Measurements from ENCODE around the gene PITRM1.
"Not testable (repeated sequence)": the region's sequence is repeated elsewhere in the genome, so short reads cannot be mapped to it uniquely, and the experiment has no call there.

PITRM1 gene

DNA sequence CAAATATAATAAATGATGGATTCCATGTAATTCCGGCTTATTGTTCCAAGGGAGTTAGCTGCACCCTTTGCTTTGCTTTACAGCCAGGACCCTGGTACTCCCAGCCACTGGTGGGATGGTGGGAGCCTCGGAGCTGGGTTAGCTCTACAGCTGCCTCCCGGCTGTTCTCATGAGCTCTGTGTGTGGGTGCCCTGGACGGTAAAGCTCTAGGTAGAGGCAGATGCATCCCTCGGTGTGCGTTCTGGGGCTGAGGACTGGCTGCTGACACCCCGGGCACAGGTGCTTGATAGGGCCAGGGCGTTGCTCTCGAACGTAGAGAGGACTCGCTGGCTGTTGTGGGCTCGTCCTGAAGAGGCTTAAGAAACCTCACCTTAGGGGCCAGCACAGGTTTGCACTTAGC, 55.1 kb downstream of the PITRM1 start:
- no peak for DNase-seq

DNA sequence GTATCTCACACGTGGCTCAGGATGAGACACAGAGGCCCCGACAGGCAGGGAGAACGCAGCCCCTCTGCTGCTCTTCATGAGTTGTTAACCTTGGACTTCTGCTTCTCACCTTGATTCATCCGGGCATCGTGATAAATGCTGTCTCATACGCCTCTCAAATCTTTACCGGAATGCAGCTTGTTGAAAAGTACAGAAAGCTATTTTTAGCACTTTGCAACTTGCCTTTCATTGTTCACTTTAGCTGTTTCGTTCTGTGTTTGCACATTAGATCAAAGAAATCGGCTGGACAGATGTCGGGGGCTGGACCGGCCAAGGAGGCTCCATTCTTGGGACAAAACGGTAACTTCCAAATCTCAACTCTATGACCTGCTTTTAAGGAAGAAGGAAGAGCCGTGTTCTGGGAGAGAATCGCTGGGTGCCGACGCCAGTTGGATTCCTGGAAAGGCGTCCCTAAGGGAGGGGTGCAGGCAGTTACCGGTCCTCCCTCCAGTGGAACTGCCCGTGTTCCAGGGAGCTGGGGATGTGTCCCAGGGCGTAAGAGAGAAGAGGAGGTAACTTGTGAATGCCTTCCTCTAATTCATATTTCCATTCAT, 56.0 kb downstream of the PITRM1 start:
- no peak for DNase-seq

DNA sequence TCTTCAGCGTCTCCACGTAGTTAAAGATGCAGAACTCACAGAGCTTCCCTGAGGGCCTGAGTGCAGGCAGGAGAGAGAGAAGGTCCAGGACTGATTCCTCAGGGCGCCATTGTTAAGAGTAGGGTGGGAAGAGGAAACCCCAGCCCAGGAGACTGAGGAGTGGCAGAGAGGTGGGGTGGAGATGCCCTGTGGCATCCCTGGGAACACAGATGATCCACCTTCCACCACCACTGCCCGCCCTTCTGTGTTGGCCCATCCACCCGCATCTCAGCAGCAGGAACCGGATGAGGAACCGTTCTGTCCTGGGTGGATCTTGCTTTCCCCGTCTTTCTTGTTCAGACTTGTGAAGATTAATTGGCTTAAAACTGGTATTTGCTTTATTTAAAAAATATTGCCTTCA, 56.9 kb downstream of the PITRM1 start:
- DNase-seq = no peak

DNA sequence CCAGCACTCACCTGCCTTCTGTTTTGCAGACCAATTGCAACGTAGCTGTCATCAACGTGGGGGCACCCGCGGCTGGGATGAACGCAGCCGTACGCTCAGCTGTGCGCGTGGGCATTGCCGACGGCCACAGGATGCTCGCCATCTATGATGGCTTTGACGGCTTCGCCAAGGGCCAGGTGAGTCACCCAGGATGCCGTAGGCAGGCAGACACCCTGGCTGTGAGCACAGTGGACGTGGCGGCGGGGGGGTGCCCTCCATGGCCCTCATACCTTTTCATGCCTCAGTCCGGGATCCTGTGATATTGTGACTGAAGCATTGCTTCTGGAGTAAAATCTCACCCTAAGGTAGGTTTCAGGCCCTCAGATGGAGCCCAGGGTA, 59.2 kb downstream of the PITRM1 start:
- no peak for DNase-seq

DNA sequence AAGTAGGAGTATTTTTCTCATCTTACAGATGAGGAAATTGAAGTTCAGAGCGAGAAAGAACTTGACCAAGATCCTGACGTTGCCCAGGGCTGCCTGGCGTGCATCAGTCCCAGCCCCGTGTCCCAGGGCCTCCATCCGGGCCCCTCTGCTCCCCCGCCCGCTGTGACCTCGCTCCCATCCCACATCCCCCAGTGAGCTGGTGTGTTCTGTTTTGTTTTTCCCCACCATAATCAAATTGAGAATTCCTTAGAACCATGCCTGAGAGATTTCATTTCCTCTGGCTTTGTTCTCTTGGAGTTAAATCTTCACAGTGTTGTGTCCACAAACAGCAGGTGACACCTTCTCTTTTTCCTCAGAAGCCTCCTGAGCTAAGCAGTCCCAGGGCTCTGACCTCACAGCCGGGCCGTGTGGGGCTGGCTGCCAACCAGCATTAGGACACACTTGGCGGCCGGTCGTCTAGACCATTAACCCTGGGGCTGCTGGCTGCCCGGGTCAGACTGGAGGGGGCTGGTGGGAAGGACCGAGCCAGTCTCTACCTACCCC, 60.9 kb downstream of the PITRM1 start:
- no peak for DNase-seq

DNA sequence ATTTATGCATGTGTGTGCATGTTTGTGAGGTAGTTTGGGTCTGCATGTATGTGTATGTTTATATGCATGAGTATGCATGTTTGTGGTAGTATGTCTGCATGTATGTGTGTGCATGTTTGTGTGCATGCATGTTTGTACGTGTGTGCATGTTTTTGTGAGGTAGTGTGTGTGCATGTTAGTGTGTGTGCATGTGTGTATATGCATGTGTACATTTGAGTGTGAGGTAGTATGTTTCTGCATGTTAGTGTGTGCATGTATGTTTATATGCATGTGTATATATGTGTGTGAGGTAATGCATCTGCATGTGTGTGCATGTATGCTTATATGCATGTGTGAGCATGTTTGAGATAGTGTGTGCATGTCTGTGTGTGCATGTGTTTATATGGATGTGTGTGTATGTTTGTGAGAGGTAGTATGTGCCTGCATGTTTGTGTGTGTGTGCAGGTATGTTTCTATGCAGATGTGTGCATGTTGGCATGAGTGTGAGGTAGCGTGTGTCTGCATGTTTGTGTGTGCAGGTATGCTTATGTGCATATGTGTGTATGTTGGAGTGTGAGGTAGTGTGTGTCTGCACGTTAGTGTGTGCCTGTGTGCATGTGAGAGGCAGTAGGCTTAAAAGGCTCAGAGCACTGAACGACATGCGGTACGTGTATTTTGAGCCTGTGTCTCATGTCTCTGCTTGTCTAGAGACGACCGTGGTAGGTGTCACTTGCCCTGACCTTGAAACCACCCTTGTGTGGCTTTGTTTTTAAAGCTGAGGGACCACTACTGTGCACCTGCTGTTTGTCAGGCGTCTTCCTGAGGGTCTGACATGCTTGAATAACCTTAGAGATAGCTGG, 61.6 kb downstream of the PITRM1 start:
- no peak for DNase-seq

DNA sequence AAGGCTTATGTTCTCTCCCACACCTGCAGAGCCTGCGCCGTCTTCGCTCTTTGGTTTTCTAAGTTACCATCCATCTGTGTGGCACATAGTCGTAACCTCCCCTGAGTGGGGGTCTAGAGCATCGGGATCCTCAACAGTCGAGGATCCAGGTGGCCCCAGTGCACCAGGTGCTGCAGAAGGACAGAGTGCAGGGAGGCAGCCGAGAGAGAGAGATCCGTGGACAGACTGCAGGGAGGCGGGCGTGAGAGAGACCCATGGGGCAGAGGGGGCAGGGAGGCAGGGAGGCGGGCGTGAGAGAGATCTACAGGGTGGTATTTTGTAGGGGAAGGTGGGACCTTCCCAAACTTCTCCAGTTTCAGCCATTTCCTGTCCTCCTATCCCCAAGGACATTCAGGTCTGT, 62.9 kb downstream of the PITRM1 start:
- DNase-seq = no peak

DNA sequence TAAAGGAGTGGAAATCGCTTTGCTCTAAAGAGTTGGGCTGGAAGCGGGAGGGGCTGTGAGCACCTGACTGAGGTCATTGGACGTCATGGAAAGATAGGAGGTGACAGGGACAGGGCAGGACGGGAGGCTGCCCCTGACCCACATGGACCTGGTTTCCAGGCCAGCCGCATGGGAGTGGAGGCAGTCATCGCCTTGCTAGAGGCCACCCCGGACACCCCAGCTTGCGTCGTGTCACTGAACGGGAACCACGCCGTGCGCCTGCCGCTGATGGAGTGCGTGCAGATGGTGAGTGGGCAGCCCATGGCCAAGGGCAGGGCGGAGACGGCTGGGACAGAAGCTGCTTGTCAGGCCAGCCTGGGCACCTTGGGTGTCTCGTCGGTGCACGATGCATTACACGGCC, 63.4 kb downstream of the PITRM1 start:
- DNase-seq = no peak

DNA sequence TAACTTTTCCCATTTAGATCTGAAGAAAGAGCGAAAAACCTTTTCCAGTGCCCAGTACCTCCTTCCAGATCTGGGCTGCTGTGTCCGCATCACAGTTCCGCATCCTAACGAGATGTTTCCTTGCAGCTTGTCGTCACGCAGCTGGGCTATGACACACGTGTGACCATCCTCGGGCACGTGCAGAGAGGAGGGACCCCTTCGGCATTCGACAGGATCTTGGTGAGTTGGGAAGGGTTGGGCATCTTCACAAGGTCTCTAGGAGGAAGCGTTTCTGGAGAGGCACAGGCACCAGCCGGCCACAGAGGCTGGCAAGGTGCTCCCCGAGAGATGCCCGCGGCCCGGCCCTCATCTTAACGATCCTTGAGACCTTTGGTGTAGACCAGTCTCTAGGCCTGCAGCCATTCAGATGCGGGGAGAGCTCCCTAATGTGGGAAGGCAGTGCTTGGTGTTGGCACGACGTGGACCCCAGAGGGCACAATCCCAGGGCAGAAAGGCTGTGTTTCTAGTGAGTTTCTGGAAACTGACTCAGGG, 63.9 kb downstream of the PITRM1 start:
- no peak for DNase-seq

DNA sequence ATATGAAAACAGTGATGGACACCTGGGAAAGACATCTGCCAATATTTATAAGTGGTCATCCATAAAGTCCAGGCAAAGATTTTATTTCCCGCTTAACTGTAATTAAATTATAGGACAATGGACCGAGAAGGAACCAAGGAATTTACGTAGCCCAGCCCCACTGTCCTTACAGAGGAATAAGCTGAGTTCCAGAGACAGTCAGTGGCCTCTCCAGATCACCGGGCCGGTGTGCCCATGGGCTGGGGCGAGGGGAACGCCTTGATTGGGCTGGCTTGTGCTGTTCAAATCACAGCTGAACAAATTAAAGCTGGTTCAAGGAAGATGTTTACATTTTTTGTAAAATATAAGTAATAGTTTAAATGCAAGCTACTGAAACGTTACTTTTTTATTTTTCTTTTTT, 64.5 kb downstream of the PITRM1 start:
- DNase-seq = no peak

DNA sequence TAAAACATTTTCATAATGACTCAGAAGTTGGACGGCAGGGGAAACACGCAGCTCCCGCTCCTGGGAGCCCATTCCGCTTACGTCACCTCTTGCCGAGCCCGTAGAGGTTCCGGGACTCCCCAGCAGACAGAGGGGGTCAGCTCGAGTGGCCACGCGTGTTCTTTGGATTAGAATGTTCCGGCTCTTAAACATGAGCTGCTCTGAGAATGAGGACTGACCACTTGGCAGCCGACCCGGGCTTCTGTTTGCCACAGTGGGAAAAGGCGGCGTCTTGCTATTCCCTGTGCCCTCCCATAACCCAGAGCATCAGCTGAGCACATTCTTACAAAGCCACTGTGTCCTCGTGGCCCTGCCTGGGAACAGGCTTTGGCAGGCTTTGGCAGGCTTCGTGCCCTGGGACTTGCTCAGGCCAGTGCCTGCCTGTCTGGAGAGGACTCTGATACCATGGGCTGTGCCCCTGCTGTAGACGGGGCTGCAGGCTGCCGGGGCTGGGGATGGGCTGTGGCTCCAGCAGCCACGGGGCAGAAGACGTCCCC, 65.1 kb downstream of the PITRM1 start:
- DNase-seq = peak; percentile 70

DNA sequence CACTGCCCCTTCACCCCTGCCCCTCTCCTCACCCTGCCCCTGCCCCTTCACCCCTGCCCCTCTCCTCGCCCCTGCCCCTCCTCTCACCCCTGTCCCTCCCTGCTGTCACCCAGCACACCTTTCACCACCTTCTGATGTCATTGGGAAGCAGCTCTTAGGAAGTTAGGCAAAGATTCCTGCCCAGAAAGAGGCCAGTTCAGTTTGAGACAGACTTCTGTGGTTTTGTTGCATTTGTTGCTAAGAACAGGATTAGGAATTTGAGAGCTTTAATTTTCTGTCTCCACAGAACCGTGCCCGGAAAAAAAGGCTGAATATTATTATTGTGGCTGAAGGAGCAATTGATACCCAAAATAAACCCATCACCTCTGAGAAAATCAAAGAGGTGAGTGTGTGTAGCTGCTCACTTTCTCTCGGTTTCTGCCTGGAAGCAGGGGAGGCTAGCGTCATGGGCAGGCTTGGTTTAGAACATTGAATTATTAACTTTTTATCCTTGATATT, 65.6 kb downstream of the PITRM1 start:
- DNase-seq = no peak

DNA sequence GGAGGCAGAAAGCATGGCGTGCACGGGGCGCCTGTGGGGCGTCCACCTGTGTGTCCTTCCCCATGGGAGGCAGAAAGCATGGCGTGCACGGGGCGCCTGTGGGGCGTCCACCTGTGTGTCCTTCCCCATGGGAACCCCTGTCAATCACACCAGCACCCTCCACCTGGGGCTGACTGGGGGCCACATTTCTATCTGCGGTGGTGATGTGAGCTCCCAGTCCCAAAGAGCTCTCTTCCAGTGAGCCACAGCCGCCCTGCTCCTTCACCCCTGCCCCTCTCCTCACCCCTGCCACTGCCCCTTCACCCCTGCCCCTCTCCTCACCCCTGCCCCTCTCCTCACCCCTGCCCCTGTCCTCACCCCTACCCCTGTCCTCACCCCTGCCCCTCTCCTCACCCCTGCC, 66.3 kb downstream of the PITRM1 start:
- not testable (repeated sequence) for DNase-seq

DNA sequence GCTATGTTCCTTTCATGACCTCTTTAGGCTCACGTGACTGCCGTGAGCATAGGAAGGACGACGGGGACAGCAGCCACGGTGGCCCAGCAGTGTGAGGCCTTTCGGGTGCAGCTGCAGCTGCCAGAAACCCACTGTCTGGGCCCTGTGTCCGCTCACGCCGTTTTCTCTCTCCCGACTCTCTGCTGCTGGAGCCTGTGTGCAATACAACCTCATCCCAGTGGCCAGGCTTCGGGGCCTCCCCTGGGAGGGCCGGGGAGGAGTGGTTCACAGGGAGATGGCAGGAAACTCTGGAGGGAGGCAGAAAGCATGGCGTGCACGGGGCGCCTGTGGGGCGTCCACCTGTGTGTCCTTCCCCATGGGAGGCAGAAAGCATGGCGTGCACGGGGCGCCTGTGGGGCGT, 66.7 kb downstream of the PITRM1 start:
- DNase-seq = no peak

DNA sequence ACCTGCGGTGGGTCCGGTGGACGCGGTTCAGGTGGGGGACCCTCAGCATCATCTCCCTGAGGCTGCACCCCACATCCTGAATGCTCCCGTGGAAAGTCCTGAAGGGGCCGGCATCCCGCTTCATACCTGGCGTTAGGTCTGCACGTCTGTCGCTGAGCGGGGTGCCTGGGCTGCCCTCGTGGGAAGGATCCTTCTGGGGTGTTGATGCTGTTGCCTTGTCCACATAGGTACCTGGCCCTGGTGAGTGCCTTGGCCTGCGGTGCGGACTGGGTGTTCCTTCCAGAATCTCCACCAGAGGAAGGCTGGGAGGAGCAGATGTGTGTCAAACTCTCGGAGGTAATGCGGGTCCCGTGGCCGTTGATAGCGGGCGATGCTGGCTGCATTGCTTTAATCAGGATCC, 67.4 kb downstream of the PITRM1 start:
- no peak for DNase-seq

DNA sequence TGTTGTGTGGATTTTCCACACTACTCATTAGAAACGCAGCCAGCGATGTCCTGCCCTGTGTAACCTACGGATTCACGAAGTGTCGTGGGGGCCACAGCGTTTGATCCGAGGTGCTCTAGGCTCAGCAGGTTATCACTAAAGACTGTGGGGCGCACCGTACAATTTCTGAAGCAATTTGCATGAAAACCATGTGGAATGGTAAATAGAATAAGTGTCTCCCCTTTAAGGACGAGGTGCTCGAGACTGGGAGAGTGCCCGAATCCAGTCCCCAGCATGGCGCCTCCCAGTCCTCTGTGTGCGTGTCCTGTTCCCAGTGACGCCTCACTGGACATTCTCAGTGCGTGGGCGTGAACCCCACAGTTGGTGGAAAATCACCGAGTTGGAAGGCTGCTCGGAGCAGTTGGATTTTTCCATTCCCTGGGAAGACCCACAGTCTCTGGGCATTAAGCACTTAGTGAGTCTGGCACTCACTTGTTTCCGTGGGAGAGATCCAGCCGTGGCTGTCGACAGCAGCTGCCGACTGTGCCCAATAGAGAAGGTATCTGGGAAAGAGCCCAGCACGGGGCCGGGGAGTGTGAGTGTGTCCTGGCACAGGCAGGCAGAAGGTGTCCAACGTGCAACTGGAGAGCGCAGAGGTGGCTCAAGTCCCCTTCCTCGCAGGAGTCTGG, 68.2 kb downstream of the PITRM1 start:
- no peak for DNase-seq

DNA sequence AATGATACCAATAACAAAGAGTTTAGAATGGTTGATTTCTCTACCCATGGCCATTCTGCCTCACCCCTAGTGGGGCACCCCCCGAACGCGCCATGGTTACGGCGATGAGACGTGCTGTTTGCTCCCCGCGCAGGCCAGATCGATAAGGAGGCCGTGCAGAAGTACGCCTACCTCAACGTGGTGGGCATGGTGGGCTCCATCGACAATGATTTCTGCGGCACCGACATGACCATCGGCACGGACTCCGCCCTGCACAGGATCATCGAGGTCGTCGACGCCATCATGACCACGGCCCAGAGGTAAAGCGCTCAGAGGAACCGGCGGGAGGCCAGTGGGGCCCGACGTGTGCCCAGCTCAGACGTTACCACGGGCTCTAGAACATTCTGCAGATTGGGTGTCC, 68.9 kb downstream of the PITRM1 start:
- DNase-seq = no peak

DNA sequence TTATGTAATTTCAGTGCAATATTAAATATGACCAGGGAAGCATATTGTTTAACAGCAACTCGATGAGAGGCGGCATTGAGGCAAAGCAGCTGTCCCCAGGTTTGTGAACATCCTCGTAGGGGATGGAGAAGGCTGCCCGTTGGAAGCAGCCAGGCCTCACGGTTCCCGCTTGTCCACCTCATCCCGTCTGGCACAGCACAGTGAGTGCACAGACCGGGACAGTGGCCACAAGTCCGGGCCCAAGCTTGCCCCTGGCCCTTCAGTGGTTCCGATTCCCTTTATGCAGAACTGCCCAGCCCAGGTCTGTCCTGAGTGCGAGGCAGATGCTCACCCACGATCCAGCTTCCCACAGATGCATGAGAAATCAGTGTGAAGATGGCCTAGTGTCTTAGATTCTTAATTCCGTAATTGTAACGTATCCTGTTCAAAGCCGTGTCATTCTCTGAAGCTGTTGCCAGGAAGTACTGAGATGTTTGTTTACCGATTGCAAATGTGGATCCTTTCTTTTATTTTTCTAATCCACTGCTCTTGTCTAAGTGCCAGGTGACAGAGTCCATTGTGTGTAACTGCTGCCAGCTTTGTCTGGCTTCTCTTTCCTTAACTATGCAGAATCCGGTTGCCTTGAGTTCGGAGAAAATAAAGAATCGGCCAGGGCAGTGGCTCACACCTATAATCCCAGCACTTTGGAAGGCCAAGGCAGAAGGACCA, 69.7 kb downstream of the PITRM1 start:
- no peak for DNase-seq

DNA sequence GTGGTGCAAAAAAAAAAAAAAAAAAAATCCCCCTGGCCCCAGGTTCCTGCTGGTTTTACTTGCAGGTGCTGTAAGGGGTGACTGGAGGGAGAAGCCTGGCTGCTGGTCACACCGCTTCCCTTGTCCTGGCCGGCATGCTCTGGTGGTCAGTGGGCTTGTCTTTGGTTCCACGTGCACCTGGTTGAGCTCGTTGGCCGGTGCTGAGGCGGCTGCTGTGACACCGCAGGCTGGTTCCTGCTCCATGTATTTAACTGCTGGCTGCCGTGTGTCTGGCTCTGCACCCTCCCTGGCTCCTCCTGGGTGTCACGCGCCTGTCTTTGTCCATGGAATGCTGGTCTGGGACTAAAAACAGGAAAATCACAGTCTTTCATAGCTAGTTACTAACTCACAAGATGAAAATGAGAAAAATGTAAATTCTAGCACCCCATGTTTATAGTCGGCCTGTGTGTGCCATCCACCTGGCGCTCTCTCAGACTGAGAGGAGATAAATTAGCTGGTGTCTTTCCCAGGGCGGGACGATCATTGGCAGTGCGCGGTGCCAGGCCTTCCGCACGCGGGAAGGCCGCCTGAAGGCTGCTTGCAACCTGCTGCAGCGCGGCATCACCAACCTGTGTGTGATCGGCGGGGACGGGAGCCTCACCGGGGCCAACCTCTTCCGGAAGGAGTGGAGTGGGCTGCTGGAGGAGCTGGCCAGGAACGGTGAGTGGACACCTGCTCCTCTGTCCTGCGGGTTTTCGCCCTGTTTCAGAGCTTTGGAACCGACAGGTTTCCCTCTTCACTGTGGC, 71.5 kb downstream of the PITRM1 start:
- no peak for DNase-seq

DNA sequence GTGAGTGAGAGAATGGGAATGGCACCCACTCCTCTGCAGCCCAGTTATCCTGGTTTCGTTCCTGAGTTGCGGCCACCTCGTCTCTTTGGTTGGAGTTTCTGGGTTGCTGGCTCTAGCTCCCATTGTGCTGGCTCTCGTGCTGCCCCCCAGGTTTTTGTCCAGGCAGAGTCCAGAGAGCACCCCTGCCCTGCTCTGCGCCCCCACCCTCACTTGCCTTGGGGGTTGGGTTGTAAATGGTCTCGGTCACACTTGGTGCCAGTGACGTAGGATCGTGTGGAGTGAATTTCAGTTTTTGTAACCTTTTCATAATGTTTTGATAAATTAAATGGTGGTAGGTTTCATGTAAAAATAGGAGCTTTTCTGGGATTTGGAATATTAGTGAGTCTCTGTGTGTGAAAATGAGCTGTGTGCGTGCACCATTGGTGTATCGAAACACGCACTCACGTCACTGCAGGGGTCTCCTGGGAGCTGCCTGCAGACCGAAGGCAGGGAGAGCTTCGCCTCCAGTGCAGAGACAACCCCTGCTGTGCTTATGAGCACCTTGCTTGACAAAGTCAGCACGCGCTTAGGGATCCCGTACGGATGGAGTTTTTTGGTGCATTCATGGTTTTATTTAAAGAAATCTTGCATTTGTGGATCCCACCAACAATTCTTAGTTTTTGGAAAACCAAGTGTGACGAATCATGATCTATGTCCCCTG, 72.3 kb downstream of the PITRM1 start:
- DNase-seq = no peak
